GDM1 (cell line): ENCODE results near the gene GPLD1.
"Not testable (repeated sequence)": the region's sequence is repeated elsewhere in the genome, so short reads cannot be mapped to it uniquely, and the experiment has no call there.

ENCODE experiments used
- DNase-seq: peaks from one replicate; lab custom pipeline; 2025; lab: John Stamatoyannopoulos, UW

The GPLD1 gene, protein sequence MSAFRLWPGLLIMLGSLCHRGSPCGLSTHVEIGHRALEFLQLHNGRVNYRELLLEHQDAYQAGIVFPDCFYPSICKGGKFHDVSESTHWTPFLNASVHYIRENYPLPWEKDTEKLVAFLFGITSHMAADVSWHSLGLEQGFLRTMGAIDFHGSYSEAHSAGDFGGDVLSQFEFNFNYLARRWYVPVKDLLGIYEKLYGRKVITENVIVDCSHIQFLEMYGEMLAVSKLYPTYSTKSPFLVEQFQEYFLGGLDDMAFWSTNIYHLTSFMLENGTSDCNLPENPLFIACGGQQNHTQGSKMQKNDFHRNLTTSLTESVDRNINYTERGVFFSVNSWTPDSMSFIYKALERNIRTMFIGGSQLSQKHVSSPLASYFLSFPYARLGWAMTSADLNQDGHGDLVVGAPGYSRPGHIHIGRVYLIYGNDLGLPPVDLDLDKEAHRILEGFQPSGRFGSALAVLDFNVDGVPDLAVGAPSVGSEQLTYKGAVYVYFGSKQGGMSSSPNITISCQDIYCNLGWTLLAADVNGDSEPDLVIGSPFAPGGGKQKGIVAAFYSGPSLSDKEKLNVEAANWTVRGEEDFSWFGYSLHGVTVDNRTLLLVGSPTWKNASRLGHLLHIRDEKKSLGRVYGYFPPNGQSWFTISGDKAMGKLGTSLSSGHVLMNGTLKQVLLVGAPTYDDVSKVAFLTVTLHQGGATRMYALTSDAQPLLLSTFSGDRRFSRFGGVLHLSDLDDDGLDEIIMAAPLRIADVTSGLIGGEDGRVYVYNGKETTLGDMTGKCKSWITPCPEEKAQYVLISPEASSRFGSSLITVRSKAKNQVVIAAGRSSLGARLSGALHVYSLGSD

DNA sequence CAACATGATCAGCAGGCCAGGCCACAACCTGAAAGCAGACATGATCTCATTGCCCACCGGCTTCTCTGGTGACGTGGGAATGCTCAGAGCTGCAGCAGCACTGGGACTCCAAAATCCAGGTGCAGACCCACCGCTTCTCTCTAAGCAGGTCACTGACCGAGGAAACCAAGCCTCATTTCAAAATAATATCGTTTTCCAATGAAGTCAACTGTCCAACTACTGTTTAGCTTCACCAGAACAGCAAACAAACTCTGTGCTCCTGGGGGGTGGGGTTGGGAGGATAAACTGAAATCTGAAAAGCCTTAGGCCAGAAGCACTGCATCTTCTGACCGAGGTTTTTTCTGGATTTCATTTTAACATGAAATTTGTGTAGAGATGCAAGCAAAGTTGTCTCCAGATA, at the start of gene GPLD1:
Gene GPLD1 (minus strand): TSS at position 109 of the 400 bp plus-strand sequence. CDS start 67 bp downstream, at position 42.
- no peak for DNase-seq

DNA sequence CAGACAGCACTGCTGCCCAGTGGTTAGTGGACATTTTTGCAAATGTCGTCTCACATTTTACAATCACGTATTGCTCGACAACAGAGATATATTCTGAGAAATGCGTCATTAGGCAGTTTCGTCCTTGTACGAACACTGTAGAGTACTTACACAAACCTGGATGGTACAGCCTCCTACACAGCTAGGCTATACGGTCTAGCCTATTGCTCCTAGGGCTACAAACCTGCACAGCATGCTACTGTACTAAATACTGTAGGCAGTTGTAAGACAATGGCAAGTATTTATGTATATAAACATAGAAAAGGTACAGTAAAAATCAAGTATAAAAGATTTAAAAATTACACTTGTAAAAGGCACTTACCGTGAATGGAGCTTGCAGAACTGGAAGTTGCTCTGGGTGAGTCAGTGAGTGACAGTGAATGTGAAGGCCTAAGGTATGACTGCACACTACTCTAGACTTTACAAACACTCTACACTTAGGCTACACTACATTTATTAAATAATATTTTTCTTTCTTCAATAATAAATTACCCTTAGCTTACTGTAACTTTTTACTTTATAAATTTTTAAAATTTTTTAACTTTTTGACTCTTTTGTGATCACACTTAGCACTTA, 48.5 kb upstream of the GPLD1 start:
- no peak for DNase-seq

DNA sequence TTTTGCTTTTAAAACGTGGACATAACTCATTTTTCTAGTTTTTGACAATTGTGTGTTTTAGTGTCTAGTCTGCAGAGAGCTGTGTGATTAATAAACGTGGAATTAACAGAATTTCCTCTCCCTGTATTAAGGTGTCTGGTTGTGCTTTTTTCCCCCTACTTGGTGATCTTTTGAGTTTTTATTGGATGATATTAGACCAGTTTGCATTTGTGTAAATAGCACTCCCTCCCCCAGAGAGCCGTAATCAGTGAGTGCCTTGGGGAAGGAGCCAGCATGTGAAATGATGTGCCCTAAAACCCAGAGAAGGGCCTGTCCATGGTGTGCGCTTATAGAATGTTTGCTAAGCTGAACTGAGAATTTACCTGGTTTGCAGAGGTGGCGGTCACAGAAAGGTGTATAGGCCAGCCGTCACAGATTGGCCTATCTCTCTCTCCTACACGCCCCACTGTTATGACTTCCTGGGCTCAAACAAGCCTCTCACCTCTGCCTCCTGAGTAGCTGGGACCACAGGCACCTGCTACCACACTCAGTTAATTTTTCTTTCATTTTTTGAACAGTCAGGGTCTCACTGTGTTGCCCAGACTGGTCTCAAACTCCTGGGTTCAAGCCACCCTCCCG, 47.8 kb upstream of the GPLD1 start:
- DNase-seq = no peak

DNA sequence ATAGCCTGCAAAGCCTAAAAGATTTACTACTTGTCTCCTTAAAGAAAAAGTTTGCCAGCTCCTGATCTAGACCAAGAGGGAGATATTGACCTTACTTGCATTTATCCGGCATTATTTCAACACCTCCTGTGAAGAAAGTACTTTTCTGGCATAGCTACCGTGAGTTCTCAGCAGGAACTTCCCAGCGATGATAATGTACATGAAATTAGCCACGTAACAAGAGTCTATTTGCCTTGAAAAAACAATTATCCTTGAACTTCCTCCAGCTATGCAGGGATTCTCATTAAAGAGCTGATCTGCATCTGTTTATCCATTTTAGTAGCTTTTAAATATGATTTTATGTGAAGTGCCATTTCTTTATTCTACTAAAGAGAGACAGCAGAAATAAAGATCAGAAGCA, 47.1 kb upstream of the GPLD1 start:
- DNase-seq = no peak

DNA sequence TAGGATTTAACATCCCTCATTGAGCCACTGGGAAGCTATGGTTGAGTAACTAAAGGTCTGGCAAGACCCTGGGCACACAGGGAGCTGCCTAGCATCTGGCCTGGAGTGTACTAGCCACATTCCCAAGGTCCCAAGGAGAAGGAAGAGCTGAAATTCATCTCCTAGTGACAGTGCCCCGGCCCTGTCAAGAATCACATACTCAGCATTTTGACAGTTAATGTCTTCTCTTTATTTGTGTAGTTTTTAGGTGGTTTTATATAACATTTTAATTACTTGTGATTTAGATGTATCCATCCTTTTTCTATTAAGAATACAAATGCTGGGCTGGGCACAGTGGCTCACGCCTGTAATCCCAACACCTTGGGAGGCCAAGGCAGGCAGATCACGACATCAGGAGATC, 45.8 kb upstream of the GPLD1 start:
- no peak for DNase-seq

DNA sequence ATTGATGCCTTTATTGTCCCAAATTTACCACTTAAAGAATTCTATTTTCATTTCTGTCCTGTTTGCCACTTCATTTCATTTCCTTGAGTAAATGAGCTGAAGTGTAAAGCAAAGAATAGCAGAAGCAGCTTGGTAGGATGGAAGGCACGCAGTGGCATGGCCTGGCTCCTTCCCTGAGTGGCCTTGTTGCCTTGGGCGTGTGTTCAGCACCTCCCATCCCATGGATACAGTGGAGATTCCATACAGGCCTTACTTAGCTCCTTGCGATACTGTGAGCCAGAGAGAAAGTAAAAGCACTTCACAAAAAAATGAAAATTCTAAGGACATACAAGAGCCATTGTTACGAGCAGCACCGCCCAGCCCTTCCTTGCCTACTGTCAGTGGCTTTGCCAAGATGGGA, 45.0 kb upstream of the GPLD1 start:
- no peak for DNase-seq

DNA sequence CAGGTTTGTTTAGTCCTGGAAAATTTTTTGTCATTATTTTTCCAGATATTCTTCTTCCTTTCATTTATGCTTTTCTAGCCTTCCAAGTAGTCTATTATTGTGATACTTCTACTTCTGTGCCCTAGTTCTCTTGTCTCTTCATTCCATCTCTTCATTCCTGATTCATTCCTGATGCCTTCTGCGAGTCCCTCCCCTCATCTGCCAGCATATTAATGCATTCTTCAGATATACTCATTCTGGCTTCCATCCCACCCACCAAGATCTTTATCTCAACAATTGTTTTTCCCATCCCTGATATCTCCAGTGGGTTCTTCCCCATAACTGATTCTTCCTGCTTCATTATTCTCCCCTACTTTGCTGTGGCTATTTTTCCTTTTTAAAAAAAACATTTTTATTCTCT, 40.6 kb upstream of the GPLD1 start:
- DNase-seq = no peak

DNA sequence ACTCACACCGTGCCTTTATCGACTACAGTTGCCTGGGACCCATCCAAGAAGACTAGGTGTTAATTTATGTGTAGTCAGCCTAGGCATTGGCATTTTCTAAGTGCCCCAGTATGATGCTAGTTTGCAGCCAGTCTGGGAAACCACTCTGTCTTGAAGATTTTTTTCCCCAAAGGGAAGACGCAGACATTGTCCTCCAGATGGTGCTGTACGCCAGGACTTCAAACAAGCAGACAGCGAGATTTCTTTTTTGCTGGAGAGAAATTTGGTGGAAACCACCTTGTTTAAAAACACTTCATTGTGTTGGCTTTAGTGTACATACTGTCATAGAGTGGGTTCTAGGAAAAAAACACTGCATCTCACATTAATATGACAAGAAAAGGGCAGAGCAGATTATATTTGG, 35.4 kb upstream of the GPLD1 start:
- peak; percentile 19 for DNase-seq

DNA sequence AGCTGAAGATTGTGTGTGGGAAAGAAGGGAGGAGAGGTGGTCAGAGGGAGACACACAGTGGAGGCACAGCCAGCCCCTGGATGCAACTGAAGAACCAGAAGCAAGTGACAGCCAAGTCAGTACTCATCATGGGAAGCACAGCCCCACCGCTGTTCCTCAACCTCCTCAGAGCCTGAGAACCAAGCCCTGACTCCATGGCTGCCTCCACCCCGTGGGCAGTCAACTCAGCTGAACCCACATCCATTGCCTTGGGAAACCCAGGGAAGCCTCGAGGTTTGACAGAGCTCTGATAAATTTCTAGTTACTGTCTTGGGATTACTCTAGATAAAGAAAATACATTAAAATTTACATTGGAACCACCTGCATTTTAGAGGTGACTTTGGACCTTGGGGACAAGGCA, 35.0 kb upstream of the GPLD1 start:
- no peak for DNase-seq

DNA sequence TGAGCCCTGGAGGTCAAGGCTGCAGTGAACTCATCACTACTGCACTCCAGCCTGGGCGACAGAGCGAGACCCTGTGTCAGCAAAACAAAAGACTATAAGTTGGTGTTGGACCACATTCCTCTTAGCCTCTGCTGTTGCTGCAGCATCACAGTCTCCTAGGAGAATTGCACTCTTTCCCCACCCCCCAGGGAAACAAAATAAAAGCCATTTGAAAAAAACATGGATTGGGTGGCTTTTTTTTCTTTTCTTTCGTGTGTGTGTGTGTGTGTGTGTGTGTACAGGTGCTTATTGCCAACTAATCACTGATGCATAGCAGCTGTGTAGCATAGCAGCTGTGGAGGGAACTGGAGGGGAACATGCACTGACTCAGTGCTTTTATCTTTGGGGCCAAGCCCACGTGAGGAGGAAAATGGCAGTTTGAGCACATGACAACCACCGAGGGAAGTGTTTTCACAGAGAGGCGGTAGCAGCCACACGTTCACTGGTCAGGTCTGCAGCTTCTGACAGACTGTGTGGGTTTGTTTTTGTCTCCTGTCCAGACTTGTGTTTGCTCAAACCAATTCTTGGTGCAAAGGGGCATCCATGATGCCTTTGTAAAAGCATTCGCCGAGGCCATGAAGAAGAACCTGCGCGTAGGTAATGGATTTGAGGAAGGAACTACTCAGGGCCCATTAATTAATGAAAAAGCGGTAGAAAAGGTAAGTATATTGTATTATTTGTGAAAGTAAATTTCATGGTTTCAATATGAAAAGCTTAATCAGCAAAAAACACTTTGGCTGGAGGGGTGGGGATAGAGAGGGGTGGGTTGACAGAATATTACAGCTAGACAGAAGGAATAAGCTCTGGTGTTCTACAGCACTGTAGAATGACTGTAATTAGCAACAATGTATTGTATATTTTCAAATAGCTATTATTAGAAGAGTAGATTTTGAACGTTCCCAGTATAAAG, 33.1 kb upstream of the GPLD1 start:
- DNase-seq = no peak

DNA sequence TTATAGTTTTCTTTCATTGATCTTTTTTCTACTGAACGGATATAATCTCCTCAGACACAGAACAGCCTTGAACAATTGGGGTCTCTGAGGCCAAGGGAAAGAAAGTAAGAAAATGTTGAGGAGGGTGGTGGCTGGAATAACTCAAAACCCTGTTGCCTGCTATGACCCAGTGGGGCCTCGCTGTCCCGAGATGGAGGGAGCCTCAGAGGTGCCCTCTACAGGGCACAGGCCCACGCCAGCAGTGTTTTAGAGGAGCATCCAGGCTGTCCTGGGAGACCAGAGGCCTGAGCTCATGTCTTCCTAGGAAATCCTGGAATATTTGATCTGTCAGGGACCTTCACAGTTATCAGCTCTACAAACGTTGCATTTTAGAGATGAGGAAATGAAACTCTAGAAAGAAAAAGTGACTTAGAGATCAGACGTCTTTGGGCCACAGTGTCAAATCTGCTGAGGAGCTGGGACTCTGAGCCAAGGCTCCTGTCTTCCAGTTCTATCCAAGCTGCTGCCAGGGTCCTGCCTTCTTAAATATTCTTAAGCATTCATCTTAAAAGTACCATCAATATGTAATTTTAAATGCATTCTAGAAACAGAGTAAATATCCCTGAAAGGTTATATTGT, 31.7 kb upstream of the GPLD1 start:
- no peak for DNase-seq

DNA sequence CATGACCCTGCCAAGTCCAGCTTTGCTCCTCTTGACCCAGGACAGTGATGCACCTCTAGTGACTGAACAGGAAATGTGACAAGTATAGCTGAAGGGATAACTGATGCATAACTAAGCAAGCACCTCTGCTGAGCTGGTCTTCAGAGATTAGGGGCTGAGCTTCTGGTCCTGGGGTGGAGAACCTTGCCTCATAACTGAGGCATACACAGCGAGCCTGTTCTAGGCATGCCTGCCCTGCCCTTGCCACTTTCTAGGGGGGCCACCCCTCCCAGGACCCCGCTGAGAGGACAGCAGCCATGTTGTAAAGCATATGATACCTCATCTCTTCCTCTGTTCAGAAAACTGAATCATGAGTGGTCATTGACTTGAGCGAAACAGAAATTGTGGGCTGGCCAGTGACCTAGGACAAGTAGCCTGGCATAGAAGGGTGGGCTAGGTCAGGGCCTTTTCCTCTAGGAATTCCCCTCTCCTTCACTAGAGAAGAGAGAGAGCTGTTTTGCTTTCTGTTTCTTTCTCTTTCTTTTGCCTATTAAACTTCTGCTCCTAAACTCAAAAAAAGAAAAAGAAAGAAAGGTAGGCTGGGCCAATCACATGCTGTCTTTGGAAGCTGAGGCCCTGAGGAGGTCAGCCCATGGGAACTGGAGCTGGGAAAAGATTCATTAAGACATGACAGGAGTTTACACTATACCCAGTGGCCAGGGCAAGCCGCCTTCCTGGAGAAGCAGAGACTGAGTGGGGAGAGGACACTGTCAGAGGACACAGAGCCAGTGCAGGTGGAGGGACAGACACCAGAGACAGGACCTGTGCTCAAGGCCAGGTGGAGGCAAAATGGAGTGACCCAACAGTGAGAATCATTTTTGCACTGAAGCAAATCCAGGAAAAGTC, 28.5 kb upstream of the GPLD1 start:
- no peak for DNase-seq

DNA sequence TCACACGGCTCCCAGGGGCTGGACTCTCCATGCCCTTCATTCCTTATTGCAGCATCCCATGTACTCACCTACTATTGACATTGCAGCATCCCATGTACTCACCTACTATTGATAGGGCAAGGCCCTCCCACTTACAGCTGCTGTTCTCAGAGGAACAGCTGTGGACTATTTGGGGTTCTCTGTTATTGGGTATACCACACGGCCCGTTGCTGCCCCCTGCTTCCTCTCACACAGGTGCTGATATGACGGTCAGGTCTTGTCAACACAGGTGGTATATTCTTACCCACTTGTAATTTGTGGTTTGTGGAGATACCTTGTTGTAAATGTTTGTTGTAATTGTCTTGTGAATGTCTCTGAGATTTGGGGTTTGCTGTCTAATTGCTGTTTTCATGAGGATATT, 24.2 kb upstream of the GPLD1 start:
- no peak for DNase-seq

DNA sequence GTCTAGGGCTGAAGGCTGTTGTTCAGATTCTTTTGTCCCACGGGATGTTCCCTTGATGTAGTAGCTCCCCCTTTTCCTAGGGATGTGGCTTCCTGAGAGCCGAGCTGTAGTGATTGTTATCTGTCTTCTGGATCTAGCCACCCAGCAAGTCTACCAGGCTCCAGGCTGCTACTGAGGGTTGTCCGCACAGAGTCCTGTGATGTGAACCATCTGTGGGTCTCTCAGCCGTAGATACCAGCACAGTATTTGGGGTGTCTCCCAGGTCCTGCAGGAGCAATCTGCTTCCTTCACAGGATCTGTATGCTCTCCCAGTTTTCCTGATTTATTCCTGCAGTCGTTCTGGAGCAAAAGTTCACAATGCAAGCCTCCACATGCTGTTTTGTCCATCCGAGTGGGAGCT, 22.6 kb upstream of the GPLD1 start:
- DNase-seq = not testable (repeated sequence)

DNA sequence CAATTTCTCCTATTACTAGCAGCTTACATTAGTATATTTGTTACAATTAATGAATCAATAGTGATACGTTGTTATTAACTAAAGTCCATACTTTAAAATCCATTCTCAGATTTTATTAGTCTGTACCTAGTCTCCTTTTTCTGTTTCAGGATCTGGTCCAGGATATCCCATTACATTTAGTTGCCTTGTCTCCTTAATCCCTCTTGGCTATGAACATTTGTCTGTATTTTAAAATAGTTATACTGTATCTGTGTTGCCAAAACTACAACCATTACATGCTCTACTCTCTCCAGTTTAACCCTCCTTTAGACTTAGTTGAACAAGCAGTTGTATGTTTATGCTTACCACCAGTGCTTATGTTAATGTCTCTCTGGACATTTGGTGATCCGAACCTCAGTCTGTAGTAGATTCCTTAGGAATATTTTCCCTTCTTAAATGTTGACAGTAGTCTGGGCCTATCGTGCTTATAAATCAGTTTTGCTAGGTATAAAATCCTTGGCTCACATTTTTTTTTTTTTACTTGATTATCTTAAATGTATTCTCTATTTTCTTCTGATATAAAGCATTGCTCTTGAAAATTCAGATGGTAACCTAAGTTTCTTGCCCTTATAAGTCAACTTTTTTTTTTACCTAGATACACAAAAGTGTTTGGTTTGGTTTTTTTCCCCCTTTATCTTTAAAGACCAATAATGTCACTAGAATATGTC, 17.6 kb upstream of the GPLD1 start:
- no peak for DNase-seq

DNA sequence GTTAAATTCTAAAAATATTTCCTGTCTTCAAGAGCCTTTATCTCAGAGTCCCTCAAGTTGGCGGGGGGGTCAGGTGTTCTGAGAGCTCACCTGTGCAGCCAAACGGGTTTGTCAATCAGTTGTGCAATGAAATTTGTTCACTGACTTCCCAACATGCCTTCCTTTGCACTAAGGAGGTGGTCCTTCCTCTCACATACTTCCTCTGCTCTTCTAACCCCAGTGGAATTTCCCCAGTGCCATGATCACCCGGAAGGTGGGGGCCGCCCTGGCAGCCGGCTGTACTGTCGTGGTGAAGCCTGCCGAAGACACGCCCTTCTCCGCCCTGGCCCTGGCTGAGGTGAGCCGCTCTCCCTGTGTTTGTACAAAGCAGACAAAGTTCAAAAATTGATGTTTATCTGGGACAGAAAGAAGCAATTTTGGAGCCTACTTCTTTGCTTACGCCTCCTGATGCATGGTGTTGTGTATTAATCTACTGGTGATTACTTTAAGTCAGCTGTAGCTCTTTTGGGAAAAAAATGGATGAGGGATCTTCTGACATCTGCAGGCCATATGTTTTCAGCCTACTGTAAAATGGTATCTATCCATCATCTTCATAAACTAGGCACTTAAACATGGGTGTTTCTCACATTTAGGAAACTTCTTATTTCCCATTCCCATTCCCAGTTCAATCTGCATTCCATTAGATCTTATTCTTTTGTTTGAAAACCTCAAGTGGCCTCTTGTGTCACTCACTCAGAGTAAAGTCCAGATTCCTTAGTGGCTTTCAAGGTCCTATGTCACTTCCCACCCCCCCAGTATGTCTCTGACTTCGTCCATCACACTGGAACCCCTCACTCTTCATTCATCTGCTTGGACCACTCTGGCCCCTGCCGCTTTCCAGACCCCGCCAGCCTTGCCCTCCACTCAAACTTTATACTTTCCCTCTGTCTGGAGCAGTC, 15.5 kb upstream of the GPLD1 start:
- no peak for DNase-seq

DNA sequence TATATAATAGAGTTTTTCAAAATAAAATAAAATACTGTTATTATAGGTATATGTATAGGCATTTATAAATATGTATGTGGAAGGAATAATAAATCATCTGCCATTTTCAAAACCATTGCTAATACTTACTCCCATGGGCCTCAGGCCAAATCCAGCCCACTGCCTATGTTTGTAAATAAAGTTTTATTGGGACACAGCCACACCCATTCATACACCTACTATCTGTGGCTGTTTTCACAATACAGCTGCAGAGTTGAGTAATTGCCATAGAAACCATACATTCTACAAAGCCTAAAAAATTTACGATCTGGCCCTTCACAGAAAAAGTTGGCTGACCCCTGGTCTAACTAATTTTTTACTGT, 14.9 kb upstream of the GPLD1 start:
- DNase-seq = no peak

DNA sequence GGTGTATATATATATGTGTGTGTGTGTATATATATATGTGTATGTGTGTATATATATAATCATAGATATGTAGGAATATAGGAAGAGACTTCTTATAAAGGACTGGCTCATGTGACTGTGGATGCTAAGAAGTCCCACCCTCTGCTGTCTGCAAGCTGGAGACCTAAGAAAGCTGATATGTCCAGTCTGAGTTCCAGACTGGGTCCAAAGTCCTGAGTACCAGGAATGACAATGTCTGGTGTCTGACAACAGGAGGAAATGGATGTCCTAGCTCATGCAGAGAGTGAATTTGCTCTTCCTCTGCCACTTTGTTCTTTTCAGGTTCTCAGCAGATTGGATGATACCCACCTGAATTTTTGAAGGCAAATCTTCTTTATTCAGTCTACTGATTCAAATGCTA, 12.5 kb upstream of the GPLD1 start:
- DNase-seq = no peak
